Vagina (tissue), 2 donors: ENCODE measurements around the gene PRR29.

Experiments used
- CTCF ChIP-seq, 3 experiments: fragments of 450-650 bp in 2 of 3; fragments of 200-600 bp in 1 of 3; sonication (generic) in 1 of 3; IDR thresholded peaks; one replicate each; pipeline ENCODE4 v1.5.1; 2017 to 2019; ENCODE audit warnings: antibody characterized with exemption in 3 of 3, mild to moderate bottlenecking in 2 of 3, moderate library complexity in 2 of 3
- POLR2A ChIP-seq, 2 donors: fragments of 450-650 bp; IDR thresholded peaks; one replicate each; pipeline ENCODE4 v1.6.1; 2017; ENCODE audit warnings: antibody characterized with exemption in 2 of 2, mild to moderate bottlenecking in 2 of 2, moderate library complexity in 2 of 2
- POLR2AphosphoS5 ChIP-seq, 2 donors: sonication (generic); formaldehyde crosslinking; IDR thresholded peaks; one replicate each; pipeline ENCODE4 v1.9.0; 2017; ENCODE audit warnings: antibody characterized with exemption in 2 of 2, mild to moderate bottlenecking in 2 of 2, low read depth in 1 of 2; ENCODE audit not compliant: insufficient read depth in 1 of 2

DNA sequence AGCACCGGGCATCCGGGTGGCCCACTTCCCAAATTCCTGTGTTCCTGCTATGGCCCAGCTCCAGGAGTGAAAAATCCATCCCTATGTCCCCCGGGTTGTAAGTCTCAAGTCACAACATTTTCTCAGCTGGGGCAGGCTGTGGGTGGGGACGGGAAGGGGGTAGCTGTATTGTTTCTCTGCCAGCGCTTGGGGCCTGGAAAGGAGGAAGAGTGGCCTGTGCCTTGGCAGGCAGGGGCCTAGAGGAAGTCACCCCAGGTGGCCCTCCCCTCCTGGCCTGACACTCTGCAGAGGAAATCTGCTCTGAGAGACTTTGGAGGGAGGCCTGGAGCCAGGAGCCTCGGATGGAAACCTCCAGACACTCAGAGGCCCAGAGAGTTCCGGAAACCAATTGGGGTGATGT lies 14.8 kb upstream of the PRR29 start:
- no peak for TF ChIP-seq POLR2AphosphoS5 (IDR thresholded peaks at IDR 0.05; ENCODE audit: insufficient read depth in 1 of 2, low read depth in 1 of 2)
- no peak for TF ChIP-seq POLR2A (IDR thresholded peaks at IDR 0.05)
- TF ChIP-seq CTCF (IDR thresholded peaks at IDR 0.05): no peak
